K562 (cell line): ENCODE data around the gene KIR2DL4. TPM values are rescaled to one million over a fixed set of nuclear protein-coding genes. Genes with fewer than 3 reads are reported as not detected.

Experiments
- ATAC-seq: fragments of 200-7000 bp; cut with Tn5 transposase; 3 replicates; pipeline ENCODE4 v1.9.1; 2020; ENCODE audit warnings: moderate library complexity
- BruUV-seq: library from RNA; stranded (reverse); fragments of 400-500 nt; replicated peaks from 2 replicates; lab custom pipeline; 2021; lab: Mats Ljungman, UMichigan
- CTCF ChIA-PET: fragments of 300-600 bp; formaldehyde crosslinking; extraction: SDS; loops from one replicate; lab custom pipeline; 2021; ENCODE audit warnings: low intra/inter-chr PET ratio; lab: Yijun Ruan, JAX
- POLR2A ChIA-PET: fragments of 300-600, 350-650 bp; sonication (Branson Sonifier 250); formaldehyde crosslinking; extraction: SDS; loops from one replicate; lab custom pipeline; 2021; ENCODE audit warnings: antibody characterized with exemption, inconsistent platforms; lab: Yijun Ruan, JAX
- DNase-seq, 4 experiments: peaks; one replicate each; pipeline versions ENCODE4 v3.0.0 to v3.0.0-alpha.2; 2011 to 2018; ENCODE audit warnings: low spot score in 3 of 4, mixed read lengths in 3 of 4; ENCODE audit errors: extremely low read depth in 1 of 4
- FAIRE-seq: peaks from 2 replicates; lab custom pipeline; 2011; peaks lifted over from hg19 to GRCh38; lab: Jason Lieb, UNC
- H2AFZ ChIP-seq: 2 replicates; pipeline ENCODE4 v1.6.0; 2011; ENCODE audit warnings: low read depth, low read length, control low read depth, inconsistent platforms
- H3K27ac ChIP-seq: fragments of 200-600 bp; 3 replicates; pipeline ENCODE4 v1.8.0; 2011; ENCODE audit warnings: low read depth, mild to moderate bottlenecking, control low read depth, inconsistent platforms, low read length, moderate library complexity, mixed read lengths; ENCODE audit errors: extremely low read depth
- H3K27me3 ChIP-seq, 2 experiments: fragments of 300-600 bp in 1 of 2; 2 replicates in 1 of 2; 3 replicates in 1 of 2; pipeline versions ENCODE4 v1.6.0 to v1.8.0; 2011; ENCODE audit warnings: inconsistent platforms in 2 of 2, low read length in 2 of 2, mild to moderate bottlenecking in 1 of 2, mixed read lengths in 1 of 2, moderate library complexity in 1 of 2; ENCODE audit not compliant: control insufficient read depth in 2 of 2, insufficient read depth in 2 of 2
- H3K36me3 ChIP-seq: fragments of 300-600 bp; 3 replicates; pipeline ENCODE4 v1.8.0; 2011; ENCODE audit warnings: mild to moderate bottlenecking, low read length, inconsistent platforms; ENCODE audit not compliant: control insufficient read depth, insufficient read depth
- H3K4me1 ChIP-seq, 2 experiments: fragments of 200-600 bp in 1 of 2; replicated peaks in 1 of 2; 2 replicates in 1 of 2; 3 replicates in 1 of 2; pipeline versions ENCODE4 v1.5.1 to v1.8.0; 2011; ENCODE audit warnings: inconsistent platforms in 2 of 2, low read length in 2 of 2, mild to moderate bottlenecking in 1 of 2, mixed read lengths in 1 of 2, moderate library complexity in 1 of 2; ENCODE audit not compliant: control insufficient read depth in 2 of 2, insufficient read depth in 2 of 2
- H3K4me2 ChIP-seq: 2 replicates; pipeline ENCODE4 v1.6.1; 2011; ENCODE audit warnings: low read length, control low read depth, inconsistent platforms, mixed read lengths; ENCODE audit not compliant: insufficient read depth
- H3K4me3 ChIP-seq: fragments of 200-600 bp; sonication (generic), shearing (Covaris generic); 2 replicates; pipeline ENCODE4 v1.5.1; 2016; ENCODE audit warnings: control low read depth, inconsistent platforms
- H3K79me2 ChIP-seq: fragments of 200-600 bp; 3 replicates; pipeline ENCODE4 v1.8.0; 2011; ENCODE audit warnings: low read length, inconsistent platforms; ENCODE audit not compliant: control insufficient read depth, insufficient read depth
- H3K9ac ChIP-seq, 2 experiments: 2 replicates each; pipeline versions ENCODE4 v1.6.0 to v1.6.1; 2011; ENCODE audit warnings: low read depth in 2 of 2, low read length in 2 of 2, control low read depth in 1 of 2, inconsistent platforms in 1 of 2, mild to moderate bottlenecking in 1 of 2, mixed read lengths in 1 of 2; ENCODE audit not compliant: insufficient read depth in 1 of 2
- H3K9me1 ChIP-seq: one replicate; pipeline ENCODE4 v1.6.0; 2011; ENCODE audit warnings: inconsistent platforms, mild to moderate bottlenecking, low read length, moderate library complexity; ENCODE audit not compliant: control insufficient read depth, insufficient read depth
- H3K9me3 ChIP-seq: replicated peaks from 2 replicates; pipeline ENCODE4 v1.5.1; 2011; ENCODE audit warnings: low read depth, low read length, inconsistent platforms; ENCODE audit not compliant: control insufficient read depth, insufficient read depth
- H4K20me1 ChIP-seq: replicated peaks from 2 replicates; pipeline ENCODE4 v1.6.1; 2011; ENCODE audit warnings: low read length, inconsistent platforms, mixed read lengths; ENCODE audit not compliant: control insufficient read depth, insufficient read depth
- BRD9 ChIP-seq: fragments of 450-650 bp; IDR thresholded peaks from 2 replicates; pipeline ENCODE4 v1.6.1; 2018; ENCODE audit warnings: low read depth; ENCODE audit not compliant: partially characterized antibody
- E2F3 ChIP-seq: fragments of 250-450 bp; sonication (Bioruptor Pico); IDR thresholded peaks from 2 replicates; pipeline ENCODE4 v1.4.0; 2020; ENCODE audit warnings: mild to moderate bottlenecking
- JUNB ChIP-seq: fragments of 450-650 bp; formaldehyde crosslinking; conservative IDR thresholded peaks from 2 replicates; pipeline ENCODE4 v1.4.0; 2020; ENCODE audit warnings: mild to moderate bottlenecking
- KHSRP ChIP-seq: fragments of 450-650 bp; IDR thresholded peaks from 2 replicates; pipeline ENCODE4 v1.6.1; 2017
- NRF1 ChIP-seq, 2 experiments: fragments of 450-650 bp; IDR thresholded peaks in 1 of 2; conservative IDR thresholded peaks in 1 of 2; 2 replicates each; pipeline ENCODE4 v1.6.1; 2014; ENCODE audit warnings: mild to moderate bottlenecking in 2 of 2
- SIRT6 ChIP-seq: IDR thresholded peaks from one replicate; pipeline ENCODE4 v1.6.1; 2012; ENCODE audit warnings: low read depth, mild to moderate bottlenecking, control low read depth, inconsistent platforms, low read length, moderate library complexity
- WGBS: fragments of 100-300 bp; shearing (Covaris generic); methylation state at CpG from one replicate; pipeline ENCODE4 v1.1.6; 2016; ENCODE audit warnings: low coverage, mixed read lengths; ENCODE audit not compliant: insufficient coverage; ENCODE audit errors: missing lambda C conversion rate; 5-methylcytosine and 5-hydroxymethylcytosine counted together
- in situ Hi-C: fragments of 300-500 bp; cut with MboI; formaldehyde crosslinking; loops from 4 replicates; pipeline ENCODE4 v1.15.0; 2018; ENCODE audit warnings: inconsistent platforms, mixed read lengths
- intact Hi-C: fragments of 100-400 bp; cut with micrococcal nuclease; formaldehyde crosslinking; loops from 2 replicates; pipeline ENCODE4 v1.14.2; 2022
- polyA plus RNA-seq, 8 experiments: library from polyadenylated mRNA; depleted of rRNA in 4 of 8; stranded (reverse) in 5 of 8; unstranded in 3 of 8; fragments of >200 nt; fragmentation: Nextera tagmentation in 2 of 8; fragmentation: Illumina TruSeq in 1 of 8; extraction: Ambion mirVana in 2 of 8; extraction: Trizol in 1 of 8; gene quantifications; 2 replicates each; pipeline versions ENCODE4 v1.2.1 to v1.2.3, GENCODE V29; 2011 to 2014; ENCODE audit warnings: inconsistent platforms in 1 of 8, missing spikeins in 1 of 8
- total RNA-seq, 7 experiments: library from RNA; depleted of rRNA in 6 of 7; stranded (reverse); fragments of >200 nt in 6 of 7; fragmentation: Illumina TruSeq in 2 of 7; extraction: Trizol in 2 of 7; gene quantifications; 2 replicates each; pipeline versions ENCODE4 v1.2.1 to v1.2.3, GENCODE V29; 2011 to 2021; ENCODE audit warnings: low replicate concordance in 1 of 7
- TF ChIP-seq, protein P1 (sequence below): sonication (generic); formaldehyde crosslinking; IDR thresholded peaks from 2 replicates; pipeline ENCODE4 v1.8.1; 2023; ENCODE audit warnings: missing genetic modification reagents, mild to moderate bottlenecking, borderline replicate concordance
- TF ChIP-seq, protein P2 (sequence below): sonication (generic); formaldehyde crosslinking; IDR thresholded peaks from 2 replicates; pipeline ENCODE4 v1.8.0; 2023; ENCODE audit warnings: missing genetic modification reagents, mild to moderate bottlenecking, borderline replicate concordance
- TF ChIP-seq, protein P3 (sequence below): fragments of 150-350 bp; IDR thresholded peaks from 2 replicates; pipeline ENCODE4 v1.6.1; 2014; ENCODE audit warnings: low read depth, mild to moderate bottlenecking, low read length, borderline replicate concordance

Gene KIR2DL4
- total and polyA plus RNA-seq, 9 of the 15 experiments (the other 6 are each of a cell fraction or from before 2014, with no cell fraction given) = not detected

DNA sequence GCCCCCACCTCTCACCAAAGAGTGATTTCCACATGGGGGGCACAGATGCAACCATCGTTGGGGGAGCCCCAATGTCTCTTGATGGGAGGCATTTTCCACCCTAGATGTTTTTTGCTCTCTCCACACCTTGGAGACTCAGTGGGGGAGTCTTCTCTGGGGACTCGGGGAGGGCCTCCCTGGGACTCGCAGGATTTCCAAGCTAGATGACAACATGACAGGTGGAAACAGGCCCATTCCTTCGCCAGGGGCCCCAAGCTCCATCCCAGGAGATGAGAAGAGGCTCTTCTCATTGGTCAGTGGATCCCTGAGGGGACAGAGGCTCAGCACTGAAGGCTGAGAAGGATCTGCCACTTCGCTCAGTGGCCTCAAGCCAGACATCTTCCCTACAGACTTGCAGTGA lies 12.7 kb upstream of the KIR2DL4 start:
- in situ Hi-C loops = no loop called here
- Histone ChIP-seq H3K4me1 (no peaks in the 10 kb centered on the region), H3K27ac (no peak overlapping the region), H4K20me1 (no peaks in the 10 kb centered on the region), H3K4me3 (no peak overlapping the region), H3K4me2 (no peak overlapping the region), H3K9me1 (no peaks in the 10 kb centered on the region), H3K36me3 (no peaks in the 10 kb centered on the region), H3K9ac (no peak overlapping the region), H2AFZ (no peak overlapping the region), H3K27me3 (peaks cover 4 to 35% of the 10 kb centered on the region in 2 experiments; a peak in 3 of 5 replicates), H3K9me3 (no peaks in the 10 kb centered on the region), H3K79me2 (no peaks in the 10 kb centered on the region)
- FAIRE-seq (no peak), ATAC-seq (no peak), DNase-seq (no peak)
- ChIA-PET POLR2A (no interaction called here), CTCF (no interaction called here)
- BruUV-seq = no TSS peak
- 0% methylated on average over 5 of the region's 5 CpGs for WGBS
- intact Hi-C loops = no loop called here
- TF ChIP-seq NRF1 (conservative IDR thresholded peaks at IDR 0.05 in 1 of 2, IDR thresholded peaks at IDR 0.05 in 1 of 2) = no peak
- TF ChIP-seq, protein P1, sequence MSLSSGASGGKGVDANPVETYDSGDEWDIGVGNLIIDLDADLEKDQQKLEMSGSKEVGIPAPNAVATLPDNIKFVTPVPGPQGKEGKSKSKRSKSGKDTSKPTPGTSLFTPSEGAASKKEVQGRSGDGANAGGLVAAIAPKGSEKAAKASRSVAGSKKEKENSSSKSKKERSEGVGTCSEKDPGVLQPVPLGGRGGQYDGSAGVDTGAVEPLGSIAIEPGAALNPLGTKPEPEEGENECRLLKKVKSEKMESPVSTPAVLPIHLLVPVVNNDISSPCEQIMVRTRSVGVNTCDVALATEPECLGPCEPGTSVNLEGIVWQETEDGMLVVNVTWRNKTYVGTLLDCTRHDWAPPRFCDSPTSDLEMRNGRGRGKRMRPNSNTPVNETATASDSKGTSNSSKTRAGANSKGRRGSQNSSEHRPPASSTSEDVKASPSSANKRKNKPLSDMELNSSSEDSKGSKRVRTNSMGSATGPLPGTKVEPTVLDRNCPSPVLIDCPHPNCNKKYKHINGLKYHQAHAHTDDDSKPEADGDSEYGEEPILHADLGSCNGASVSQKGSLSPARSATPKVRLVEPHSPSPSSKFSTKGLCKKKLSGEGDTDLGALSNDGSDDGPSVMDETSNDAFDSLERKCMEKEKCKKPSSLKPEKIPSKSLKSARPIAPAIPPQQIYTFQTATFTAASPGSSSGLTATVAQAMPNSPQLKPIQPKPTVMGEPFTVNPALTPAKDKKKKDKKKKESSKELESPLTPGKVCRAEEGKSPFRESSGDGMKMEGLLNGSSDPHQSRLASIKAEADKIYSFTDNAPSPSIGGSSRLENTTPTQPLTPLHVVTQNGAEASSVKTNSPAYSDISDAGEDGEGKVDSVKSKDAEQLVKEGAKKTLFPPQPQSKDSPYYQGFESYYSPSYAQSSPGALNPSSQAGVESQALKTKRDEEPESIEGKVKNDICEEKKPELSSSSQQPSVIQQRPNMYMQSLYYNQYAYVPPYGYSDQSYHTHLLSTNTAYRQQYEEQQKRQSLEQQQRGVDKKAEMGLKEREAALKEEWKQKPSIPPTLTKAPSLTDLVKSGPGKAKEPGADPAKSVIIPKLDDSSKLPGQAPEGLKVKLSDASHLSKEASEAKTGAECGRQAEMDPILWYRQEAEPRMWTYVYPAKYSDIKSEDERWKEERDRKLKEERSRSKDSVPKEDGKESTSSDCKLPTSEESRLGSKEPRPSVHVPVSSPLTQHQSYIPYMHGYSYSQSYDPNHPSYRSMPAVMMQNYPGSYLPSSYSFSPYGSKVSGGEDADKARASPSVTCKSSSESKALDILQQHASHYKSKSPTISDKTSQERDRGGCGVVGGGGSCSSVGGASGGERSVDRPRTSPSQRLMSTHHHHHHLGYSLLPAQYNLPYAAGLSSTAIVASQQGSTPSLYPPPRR (CRISPR knock-in tag) = no peak
- no peak for TF ChIP-seq JUNB
- no peak for TF ChIP-seq BRD9
- TF ChIP-seq SIRT6 = no peak
- TF ChIP-seq, protein P2, sequence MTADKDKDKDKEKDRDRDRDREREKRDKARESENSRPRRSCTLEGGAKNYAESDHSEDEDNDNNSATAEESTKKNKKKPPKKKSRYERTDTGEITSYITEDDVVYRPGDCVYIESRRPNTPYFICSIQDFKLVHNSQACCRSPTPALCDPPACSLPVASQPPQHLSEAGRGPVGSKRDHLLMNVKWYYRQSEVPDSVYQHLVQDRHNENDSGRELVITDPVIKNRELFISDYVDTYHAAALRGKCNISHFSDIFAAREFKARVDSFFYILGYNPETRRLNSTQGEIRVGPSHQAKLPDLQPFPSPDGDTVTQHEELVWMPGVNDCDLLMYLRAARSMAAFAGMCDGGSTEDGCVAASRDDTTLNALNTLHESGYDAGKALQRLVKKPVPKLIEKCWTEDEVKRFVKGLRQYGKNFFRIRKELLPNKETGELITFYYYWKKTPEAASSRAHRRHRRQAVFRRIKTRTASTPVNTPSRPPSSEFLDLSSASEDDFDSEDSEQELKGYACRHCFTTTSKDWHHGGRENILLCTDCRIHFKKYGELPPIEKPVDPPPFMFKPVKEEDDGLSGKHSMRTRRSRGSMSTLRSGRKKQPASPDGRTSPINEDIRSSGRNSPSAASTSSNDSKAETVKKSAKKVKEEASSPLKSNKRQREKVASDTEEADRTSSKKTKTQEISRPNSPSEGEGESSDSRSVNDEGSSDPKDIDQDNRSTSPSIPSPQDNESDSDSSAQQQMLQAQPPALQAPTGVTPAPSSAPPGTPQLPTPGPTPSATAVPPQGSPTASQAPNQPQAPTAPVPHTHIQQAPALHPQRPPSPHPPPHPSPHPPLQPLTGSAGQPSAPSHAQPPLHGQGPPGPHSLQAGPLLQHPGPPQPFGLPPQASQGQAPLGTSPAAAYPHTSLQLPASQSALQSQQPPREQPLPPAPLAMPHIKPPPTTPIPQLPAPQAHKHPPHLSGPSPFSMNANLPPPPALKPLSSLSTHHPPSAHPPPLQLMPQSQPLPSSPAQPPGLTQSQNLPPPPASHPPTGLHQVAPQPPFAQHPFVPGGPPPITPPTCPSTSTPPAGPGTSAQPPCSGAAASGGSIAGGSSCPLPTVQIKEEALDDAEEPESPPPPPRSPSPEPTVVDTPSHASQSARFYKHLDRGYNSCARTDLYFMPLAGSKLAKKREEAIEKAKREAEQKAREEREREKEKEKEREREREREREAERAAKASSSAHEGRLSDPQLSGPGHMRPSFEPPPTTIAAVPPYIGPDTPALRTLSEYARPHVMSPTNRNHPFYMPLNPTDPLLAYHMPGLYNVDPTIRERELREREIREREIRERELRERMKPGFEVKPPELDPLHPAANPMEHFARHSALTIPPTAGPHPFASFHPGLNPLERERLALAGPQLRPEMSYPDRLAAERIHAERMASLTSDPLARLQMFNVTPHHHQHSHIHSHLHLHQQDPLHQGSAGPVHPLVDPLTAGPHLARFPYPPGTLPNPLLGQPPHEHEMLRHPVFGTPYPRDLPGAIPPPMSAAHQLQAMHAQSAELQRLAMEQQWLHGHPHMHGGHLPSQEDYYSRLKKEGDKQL (CRISPR knock-in tag) = no peak
- TF ChIP-seq, protein P3, sequence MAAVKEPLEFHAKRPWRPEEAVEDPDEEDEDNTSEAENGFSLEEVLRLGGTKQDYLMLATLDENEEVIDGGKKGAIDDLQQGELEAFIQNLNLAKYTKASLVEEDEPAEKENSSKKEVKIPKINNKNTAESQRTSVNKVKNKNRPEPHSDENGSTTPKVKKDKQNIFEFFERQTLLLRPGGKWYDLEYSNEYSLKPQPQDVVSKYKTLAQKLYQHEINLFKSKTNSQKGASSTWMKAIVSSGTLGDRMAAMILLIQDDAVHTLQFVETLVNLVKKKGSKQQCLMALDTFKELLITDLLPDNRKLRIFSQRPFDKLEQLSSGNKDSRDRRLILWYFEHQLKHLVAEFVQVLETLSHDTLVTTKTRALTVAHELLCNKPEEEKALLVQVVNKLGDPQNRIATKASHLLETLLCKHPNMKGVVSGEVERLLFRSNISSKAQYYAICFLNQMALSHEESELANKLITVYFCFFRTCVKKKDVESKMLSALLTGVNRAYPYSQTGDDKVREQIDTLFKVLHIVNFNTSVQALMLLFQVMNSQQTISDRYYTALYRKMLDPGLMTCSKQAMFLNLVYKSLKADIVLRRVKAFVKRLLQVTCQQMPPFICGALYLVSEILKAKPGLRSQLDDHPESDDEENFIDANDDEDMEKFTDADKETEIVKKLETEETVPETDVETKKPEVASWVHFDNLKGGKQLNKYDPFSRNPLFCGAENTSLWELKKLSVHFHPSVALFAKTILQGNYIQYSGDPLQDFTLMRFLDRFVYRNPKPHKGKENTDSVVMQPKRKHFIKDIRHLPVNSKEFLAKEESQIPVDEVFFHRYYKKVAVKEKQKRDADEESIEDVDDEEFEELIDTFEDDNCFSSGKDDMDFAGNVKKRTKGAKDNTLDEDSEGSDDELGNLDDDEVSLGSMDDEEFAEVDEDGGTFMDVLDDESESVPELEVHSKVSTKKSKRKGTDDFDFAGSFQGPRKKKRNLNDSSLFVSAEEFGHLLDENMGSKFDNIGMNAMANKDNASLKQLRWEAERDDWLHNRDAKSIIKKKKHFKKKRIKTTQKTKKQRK = no peak
- no peak for TF ChIP-seq KHSRP
- no peak for TF ChIP-seq E2F3 (CRISPR knock-in tag)
